ENCODE results near the gene GPR141.
A peak's percentile ranks its signal among the peaks of the same experiment; 100 is the strongest.

GPR141 gene

DNA sequence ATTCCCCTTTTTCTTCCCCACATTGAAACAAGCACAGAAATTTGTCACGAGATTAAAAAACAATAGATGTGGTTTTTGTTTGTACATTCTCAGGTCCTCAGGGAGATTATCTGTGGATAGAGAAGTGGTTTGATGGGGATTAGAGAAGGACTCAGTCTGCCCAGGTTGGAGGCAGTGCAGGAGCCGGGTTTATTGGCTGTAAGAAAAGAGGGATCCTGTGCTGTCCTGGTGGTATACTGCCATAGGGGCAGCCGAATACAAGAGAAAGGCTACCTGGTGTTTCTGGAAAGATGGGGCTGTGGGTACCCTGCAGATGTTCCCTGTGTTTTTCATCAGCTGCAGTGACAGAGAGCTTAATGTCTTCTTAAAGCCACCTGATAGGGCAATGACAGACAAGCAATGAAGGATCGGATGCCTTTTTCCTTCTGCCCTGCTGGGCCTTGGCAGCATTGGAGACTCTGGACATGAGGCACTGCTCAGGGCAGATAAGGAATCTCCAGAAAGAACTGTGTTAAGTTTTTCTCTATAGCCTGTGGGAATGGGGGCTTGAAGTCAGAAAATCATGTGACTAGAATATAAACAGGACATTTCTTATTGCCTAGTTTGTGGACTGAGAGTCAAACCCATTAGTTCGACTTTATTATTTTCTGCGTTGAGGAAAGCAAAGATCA is 18.1 kb upstream of the GPR141 start:
- Histone ChIP-seq H3K56ac (ENCODE audit: low read length) (no peak overlapping the region), H2AK5ac (ENCODE audit: low read length) (peak overlapping the region; percentile 27), H3K36me3 (ENCODE audit: control insufficient read depth, insufficient read depth, low read length) (no peaks in the 10 kb centered on the region), H3K9ac (ENCODE audit: low read length) (no peak overlapping the region), H2BK120ac (ENCODE audit: low read depth, low read length) (no peak overlapping the region), H3K4me1 (ENCODE audit: control insufficient read depth, low read depth, low read length) (peaks cover 2% of the 10 kb centered on the region), H2BK15ac (replicated peaks; ENCODE audit: low read depth) (no peak overlapping the region), H3K79me1 (ENCODE audit: low read length) (no peaks in the 10 kb centered on the region), H3K27me3 (ENCODE audit: insufficient read depth, low read length, poor library complexity) (no peaks in the 10 kb centered on the region), H3K4me3 (ENCODE audit: low read length) (no peak overlapping the region), H3K79me2 (ENCODE audit: control insufficient read depth, insufficient read depth, low read length) (no peaks in the 10 kb centered on the region), H4K5ac (ENCODE audit: low read length) (no peak overlapping the region), H3K18ac (ENCODE audit: low read length) (no peak overlapping the region), H3K4ac (ENCODE audit: low read depth, low read length) (no peak overlapping the region), H2BK5ac (ENCODE audit: low read length) (no peak overlapping the region), H4K8ac (ENCODE audit: low read depth, low read length) (no peak overlapping the region), H3K4me2 (ENCODE audit: low read length) (no peak overlapping the region), H3K23ac (ENCODE audit: low read length) (no peak overlapping the region), H3K27ac (ENCODE audit: low read depth, low read length) (no peak overlapping the region)
- no peak for DNase-seq
- no CpG with 5 or more reads among the region's 6 CpGs for WGBS (ENCODE audit: extremely low coverage, insufficient coverage, low lambda C conversion rate)

DNA sequence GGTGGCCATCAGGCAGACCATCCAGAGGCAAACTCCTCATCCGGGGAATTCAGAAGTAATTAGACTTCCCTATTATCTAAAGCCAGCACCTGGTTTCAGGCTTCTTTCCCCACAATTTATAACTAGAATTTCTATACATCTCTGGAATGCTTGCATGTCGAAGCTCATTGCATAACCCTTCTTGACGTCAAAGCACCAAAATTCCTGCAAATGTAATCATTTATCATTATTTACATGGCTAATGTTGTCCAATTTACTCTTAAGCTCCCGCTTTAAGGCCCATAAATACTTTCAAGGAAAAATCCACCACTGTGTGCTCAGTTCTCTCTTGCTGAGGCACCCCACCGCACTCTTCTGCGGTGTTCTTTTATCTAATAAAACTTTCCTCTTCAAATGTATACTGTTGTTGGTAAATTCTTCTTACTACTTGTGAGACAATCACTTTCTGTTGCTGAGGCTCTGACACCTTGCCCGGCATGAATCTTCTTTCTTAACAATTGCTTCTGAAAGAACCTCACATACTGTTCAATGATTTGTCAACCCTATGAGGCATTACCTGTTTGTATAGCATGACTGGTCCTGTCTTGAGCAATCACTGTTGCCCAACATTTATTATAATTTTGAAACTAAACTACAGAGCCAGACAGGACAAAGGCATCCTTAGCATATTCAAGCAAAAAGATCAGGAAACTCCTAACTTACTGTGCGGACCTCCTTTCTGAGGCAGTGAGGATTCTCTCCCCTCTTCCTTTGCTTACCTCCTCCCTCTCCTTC is 17.4 kb upstream of the GPR141 start:
- no peak for DNase-seq

DNA sequence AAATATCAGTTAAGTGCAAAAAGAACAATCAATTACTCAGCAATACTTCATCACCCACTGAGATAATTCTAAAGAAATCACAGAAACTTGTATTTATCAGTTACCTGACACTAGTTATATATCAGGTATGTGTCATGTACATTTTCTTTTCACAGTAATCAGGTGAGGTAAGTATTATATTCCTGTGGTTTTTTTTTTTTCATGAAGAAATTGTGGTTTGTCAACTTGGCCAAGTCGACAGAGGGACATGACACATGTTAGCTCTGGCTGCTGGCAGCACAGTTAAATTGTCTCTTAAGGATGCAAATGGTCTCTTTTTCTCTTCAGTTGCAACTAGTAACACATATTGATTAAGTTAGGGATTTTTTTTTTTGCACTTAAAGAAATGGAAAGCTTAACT is 13.7 kb upstream of the GPR141 start:
- no peak overlapping the region for H4K8ac ChIP-seq (ENCODE audit: low read depth, low read length)
- no peak overlapping the region for H3K18ac ChIP-seq (ENCODE audit: low read length)
- H3K4ac ChIP-seq (ENCODE audit: low read depth, low read length), result no peak overlapping the region
- H3K79me1 ChIP-seq (ENCODE audit: low read length), result no peaks in the 10 kb centered on the region
- no peak for DNase-seq
- H3K4me1 ChIP-seq (ENCODE audit: control insufficient read depth, low read depth, low read length), result no peaks in the 10 kb centered on the region
- H3K27me3 ChIP-seq (ENCODE audit: insufficient read depth, low read length, poor library complexity), result no peaks in the 10 kb centered on the region
- no peak overlapping the region for H4K5ac ChIP-seq (ENCODE audit: low read length)
- H3K23ac ChIP-seq (ENCODE audit: low read length), result no peak overlapping the region
- H3K4me3 ChIP-seq (ENCODE audit: low read length), result no peak overlapping the region
- H3K79me2 ChIP-seq (ENCODE audit: control insufficient read depth, insufficient read depth, low read length), result no peaks in the 10 kb centered on the region
- no peak overlapping the region for H2AK5ac ChIP-seq (ENCODE audit: low read length)
- H3K4me2 ChIP-seq (ENCODE audit: low read length), result no peak overlapping the region
- no peak overlapping the region for H3K56ac ChIP-seq (ENCODE audit: low read length)
- no peak overlapping the region for H2BK15ac ChIP-seq (replicated peaks; ENCODE audit: low read depth)
- no peak overlapping the region for H2BK5ac ChIP-seq (ENCODE audit: low read length)
- no peak overlapping the region for H2BK120ac ChIP-seq (ENCODE audit: low read depth, low read length)
- H3K9ac ChIP-seq (ENCODE audit: low read length), result no peak overlapping the region
- H3K27ac ChIP-seq (ENCODE audit: low read depth, low read length), result no peak overlapping the region
- no CpG with 5 or more reads among the region's 1 CpG for WGBS (ENCODE audit: extremely low coverage, insufficient coverage, low lambda C conversion rate)
- H3K36me3 ChIP-seq (ENCODE audit: control insufficient read depth, insufficient read depth, low read length), result no peaks in the 10 kb centered on the region

More for the DNA sequence above, 17.4 kb upstream of the GPR141 start:
- no CpG with 5 or more reads among the region's 8 CpGs for WGBS (ENCODE audit: extremely low coverage, insufficient coverage, low lambda C conversion rate)
- Histone ChIP-seq H3K4me1 (ENCODE audit: control insufficient read depth, low read depth, low read length) (peaks cover 2% of the 10 kb centered on the region), H2AK5ac (ENCODE audit: low read length) (no peak overlapping the region), H3K36me3 (ENCODE audit: control insufficient read depth, insufficient read depth, low read length) (no peaks in the 10 kb centered on the region), H3K9ac (ENCODE audit: low read length) (no peak overlapping the region), H2BK120ac (ENCODE audit: low read depth, low read length) (no peak overlapping the region), H2BK5ac (ENCODE audit: low read length) (no peak overlapping the region), H2BK15ac (replicated peaks; ENCODE audit: low read depth) (no peak overlapping the region), H3K27ac (ENCODE audit: low read depth, low read length) (no peak overlapping the region), H3K27me3 (ENCODE audit: insufficient read depth, low read length, poor library complexity) (no peaks in the 10 kb centered on the region), H3K4ac (ENCODE audit: low read depth, low read length) (no peak overlapping the region), H3K23ac (ENCODE audit: low read length) (no peak overlapping the region), H3K56ac (ENCODE audit: low read length) (no peak overlapping the region), H4K8ac (ENCODE audit: low read depth, low read length) (no peak overlapping the region), H3K4me3 (ENCODE audit: low read length) (no peak overlapping the region), H3K4me2 (ENCODE audit: low read length) (no peak overlapping the region), H4K5ac (ENCODE audit: low read length) (no peak overlapping the region), H3K18ac (ENCODE audit: low read length) (no peak overlapping the region), H3K79me2 (ENCODE audit: control insufficient read depth, insufficient read depth, low read length) (no peaks in the 10 kb centered on the region), H3K79me1 (ENCODE audit: low read length) (no peaks in the 10 kb centered on the region)

DNA sequence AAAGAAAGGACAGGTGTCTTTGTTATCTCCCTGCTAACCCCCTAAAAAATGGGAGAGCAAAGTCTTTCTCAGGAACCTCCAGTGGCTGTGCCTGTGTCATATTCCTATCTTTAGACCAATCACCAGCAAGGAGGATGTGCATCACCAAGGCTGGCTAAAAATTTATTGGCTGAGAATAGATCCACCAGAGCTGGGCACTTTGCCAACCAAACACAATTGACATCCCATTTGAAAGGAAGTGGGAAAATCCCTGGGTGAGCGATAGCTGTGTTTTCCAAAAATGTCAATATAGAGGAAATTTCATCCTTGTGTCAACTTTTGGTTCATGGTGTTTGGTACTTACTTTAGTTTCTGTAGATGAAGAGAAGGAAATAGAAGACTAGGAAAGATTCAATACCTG is 13.1 kb upstream of the GPR141 start:
- no peak overlapping the region for H2AK5ac ChIP-seq (ENCODE audit: low read length)
- H3K27ac ChIP-seq (ENCODE audit: low read depth, low read length), result no peak overlapping the region
- H3K9ac ChIP-seq (ENCODE audit: low read length), result no peak overlapping the region
- no peak overlapping the region for H2BK120ac ChIP-seq (ENCODE audit: low read depth, low read length)
- H3K4me3 ChIP-seq (ENCODE audit: low read length), result no peak overlapping the region
- no peak overlapping the region for H3K4me2 ChIP-seq (ENCODE audit: low read length)
- H2BK15ac ChIP-seq (replicated peaks; ENCODE audit: low read depth), result no peak overlapping the region
- H3K4ac ChIP-seq (ENCODE audit: low read depth, low read length), result no peak overlapping the region
- H3K79me2 ChIP-seq (ENCODE audit: control insufficient read depth, insufficient read depth, low read length), result no peaks in the 10 kb centered on the region
- no peaks in the 10 kb centered on the region for H3K79me1 ChIP-seq (ENCODE audit: low read length)
- no peak overlapping the region for H3K23ac ChIP-seq (ENCODE audit: low read length)
- no peak overlapping the region for H3K56ac ChIP-seq (ENCODE audit: low read length)
- H3K36me3 ChIP-seq (ENCODE audit: control insufficient read depth, insufficient read depth, low read length), result no peaks in the 10 kb centered on the region
- H4K8ac ChIP-seq (ENCODE audit: low read depth, low read length), result no peak overlapping the region
- DNase-seq, result no peak
- H2BK5ac ChIP-seq (ENCODE audit: low read length), result no peak overlapping the region
- no peaks in the 10 kb centered on the region for H3K4me1 ChIP-seq (ENCODE audit: control insufficient read depth, low read depth, low read length)
- WGBS (ENCODE audit: extremely low coverage, insufficient coverage, low lambda C conversion rate), result no CpG with 5 or more reads among the region's 1 CpG
- H3K18ac ChIP-seq (ENCODE audit: low read length), result no peak overlapping the region
- no peaks in the 10 kb centered on the region for H3K27me3 ChIP-seq (ENCODE audit: insufficient read depth, low read length, poor library complexity)
- H4K5ac ChIP-seq (ENCODE audit: low read length), result no peak overlapping the region

DNA sequence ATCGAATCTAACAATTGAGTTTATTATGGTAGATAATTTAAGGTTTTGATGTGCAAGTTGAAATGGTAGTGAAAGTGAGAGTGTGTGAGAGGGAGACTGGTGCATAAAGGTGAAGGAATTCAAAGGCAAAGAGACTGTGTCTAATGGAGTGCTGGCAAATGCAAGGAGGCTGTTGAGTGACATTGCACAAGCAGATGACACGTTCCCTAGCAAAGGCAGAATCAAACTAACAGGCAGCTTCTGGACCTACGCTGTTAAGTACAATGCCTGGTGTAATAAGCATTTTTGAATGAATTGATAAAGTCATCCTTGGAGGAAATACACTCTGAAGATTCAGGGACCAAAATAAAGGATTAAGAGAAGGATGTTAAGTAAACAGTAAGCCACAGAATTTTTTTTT is 11.7 kb upstream of the GPR141 start:
- no peak overlapping the region for H2BK5ac ChIP-seq (ENCODE audit: low read length)
- H3K9ac ChIP-seq (ENCODE audit: low read length), result no peak overlapping the region
- no peak overlapping the region for H2BK15ac ChIP-seq (replicated peaks; ENCODE audit: low read depth)
- H4K5ac ChIP-seq (ENCODE audit: low read length), result no peak overlapping the region
- no peak overlapping the region for H3K4ac ChIP-seq (ENCODE audit: low read depth, low read length)
- no peaks in the 10 kb centered on the region for H3K79me1 ChIP-seq (ENCODE audit: low read length)
- no peak overlapping the region for H3K23ac ChIP-seq (ENCODE audit: low read length)
- no peaks in the 10 kb centered on the region for H3K36me3 ChIP-seq (ENCODE audit: control insufficient read depth, insufficient read depth, low read length)
- no peak for DNase-seq
- 100% methylated on average over 1 of the region's 3 CpGs for WGBS (ENCODE audit: extremely low coverage, insufficient coverage, low lambda C conversion rate)
- H3K4me2 ChIP-seq (ENCODE audit: low read length), result no peak overlapping the region
- no peak overlapping the region for H3K56ac ChIP-seq (ENCODE audit: low read length)
- no peaks in the 10 kb centered on the region for H3K79me2 ChIP-seq (ENCODE audit: control insufficient read depth, insufficient read depth, low read length)
- no peak overlapping the region for H4K8ac ChIP-seq (ENCODE audit: low read depth, low read length)
- no peak overlapping the region for H2AK5ac ChIP-seq (ENCODE audit: low read length)
- H3K27me3 ChIP-seq (ENCODE audit: insufficient read depth, low read length, poor library complexity), result no peaks in the 10 kb centered on the region
- H3K27ac ChIP-seq (ENCODE audit: low read depth, low read length), result no peak overlapping the region
- H3K4me3 ChIP-seq (ENCODE audit: low read length), result no peak overlapping the region
- no peak overlapping the region for H3K18ac ChIP-seq (ENCODE audit: low read length)
- H3K4me1 ChIP-seq (ENCODE audit: control insufficient read depth, low read depth, low read length), result no peaks in the 10 kb centered on the region
- no peak overlapping the region for H2BK120ac ChIP-seq (ENCODE audit: low read depth, low read length)

All from mesendoderm (in vitro differentiated cells).